Esophagus squamous epithelium (tissue), 4 donors: ENCODE results near the gene MYH1.

Source experiments
- CTCF ChIP-seq, 6 experiments: fragments of 450-650 bp in 4 of 6; fragments of 200-600 bp in 2 of 6; sonication (generic) in 2 of 6; IDR thresholded peaks; one replicate each; pipeline ENCODE4 v1.5.1; 2016 to 2019; ENCODE audit warnings: antibody characterized with exemption in 6 of 6, mild to moderate bottlenecking in 4 of 6, moderate library complexity in 4 of 6
- POLR2A ChIP-seq, 4 donors: fragments of 450-650 bp; IDR thresholded peaks; one replicate each; pipeline ENCODE4 v1.6.1; 2017; ENCODE audit warnings: antibody characterized with exemption in 4 of 4, mild to moderate bottlenecking in 4 of 4, moderate library complexity in 3 of 4

- TF ChIP-seq CTCF (IDR thresholded peaks at IDR 0.05) (no peak), POLR2A (IDR thresholded peaks at IDR 0.05) (no peak)
These were observed 5.5 kb downstream of the MYH1 start for GRCh38 chr17:10512856-10513255.
